Heart right ventricle (tissue), 16 donors: ENCODE data around the gene IER3. TPM values are rescaled to one million over a fixed set of nuclear protein-coding genes. Genes with fewer than 3 reads are reported as not detected.

ENCODE experiments used
- ATAC-seq, 8 donors: fragments of 200-7000 bp; cut with Tn5 transposase; one replicate each; pipeline ENCODE4 v1.9.1; 2020; ENCODE audit warnings: mild to moderate bottlenecking in 8 of 8, moderate library complexity in 8 of 8, moderate number of reproducible peaks in 1 of 8
- DNase-seq, 2 donors: peaks; one replicate each; pipeline ENCODE4 v3.0.0-alpha.2; 2020
- H3K27ac ChIP-seq, 10 donors: fragments of 200-600 bp; sonication (generic) in 2 of 10; one replicate each; pipeline versions ENCODE4 v1.5.0 to v1.8.0; 2020 to 2022; ENCODE audit warnings: mild to moderate bottlenecking in 3 of 10
- H3K27me3 ChIP-seq, 7 donors: fragments of 200-600 bp; one replicate each; pipeline ENCODE4 v1.8.0; 2021 to 2022; ENCODE audit warnings: mild to moderate bottlenecking in 2 of 7
- H3K36me3 ChIP-seq, 9 donors: fragments of 200-600 bp; sonication (generic) in 1 of 9; one replicate each; pipeline versions ENCODE4 v1.5.0 to v1.8.0; 2020 to 2022; ENCODE audit warnings: mild to moderate bottlenecking in 2 of 9
- H3K4me1 ChIP-seq, 9 donors: fragments of 200-600 bp; sonication (generic) in 1 of 9; one replicate each; pipeline versions ENCODE4 v1.5.0 to v1.8.0; 2020 to 2022; ENCODE audit warnings: mild to moderate bottlenecking in 4 of 9
- H3K4me3 ChIP-seq, 10 donors: fragments of 200-600 bp; sonication (generic) in 2 of 10; one replicate each; pipeline versions ENCODE4 v1.5.0 to v1.8.0; 2020 to 2022; ENCODE audit warnings: mild to moderate bottlenecking in 7 of 10, moderate library complexity in 2 of 10
- H3K9me3 ChIP-seq, 11 donors: fragments of 200-600 bp in 10 of 11; sonication (generic) in 2 of 11; one replicate each; pipeline versions ENCODE4 v1.5.0 to v1.8.0; 2013 to 2022; ENCODE audit warnings: mild to moderate bottlenecking in 2 of 11, control low read depth in 1 of 11, moderate library complexity in 1 of 11
- WGBS, 2 donors: extraction: QIAGEN DNeasy Blood & Tissue Kit; methylation state at CpG; one replicate each; pipeline ENCODE4 v1.1.7; 2013; ENCODE audit warnings: inconsistent platforms in 1 of 2; 5-methylcytosine and 5-hydroxymethylcytosine counted together
- intact Hi-C, 10 donors: fragments of 100-400 bp; cut with DNase I; formaldehyde crosslinking; loops; one replicate each; pipeline versions ENCODE4 v1.11.1 to v1.14.2; 2022
- polyA plus RNA-seq, 2 donors: library from polyadenylated mRNA; stranded (reverse); fragments of 200-250 nt; gene quantifications; one replicate each; pipeline ENCODE4 v1.2.3, GENCODE V29; 2013
- total RNA-seq, 10 donors: library from RNA; stranded (reverse); fragmentation: NEBNext Ultra II Directional in 3 of 10; extraction: Animal tissue kit (Norgen Biotek cat#: 25700) in 3 of 10; gene quantifications; one replicate each; pipeline versions ENCODE4 v1.2.1 to v1.2.4, GENCODE V29; 2021 to 2023
- TF ChIP-seq, protein P1 (sequence below), 9 donors: fragments of 200-600 bp; sonication (generic) in 2 of 9; IDR thresholded peaks; one replicate each; pipeline versions ENCODE4 v1.5.0 to v1.8.0; 2021 to 2022; ENCODE audit warnings: antibody characterized with exemption in 9 of 9, mild to moderate bottlenecking in 5 of 9, moderate library complexity in 1 of 9
- donor health status: Arrhythmogenic right ventricular cardiomyopathy.
- donor health status: ischemic (EF 13 %, LVEDD 7.1; RV severe dilation, severe dysfunction).
- donor health status: healthy with polysubstance abuse.
- donor health status: DM: no; HTN: yes; CAD: no.
- donor health status: DM: no; HTN: no; CAD: no.
- donor health status: ischemic (EF 25% LVEDD 6.9; RV normal size, moderate dysfunction).
- donor health status: ischemic (EF 25% LVEDD 5.7; RV mildly dilated, moderate dysfunction).
- donor health status: healthy.
- donor health status: DM: yes; HTN: yes; CAD: no.
- donor health status: Ischemic cardiomyopathy.
- donor health status: ischemic (EF 35%, LVEDD 5.7; RV mildly dilated, moderate dysfunction).
- donor health status: nonischemic (EF 11% LVEDD 7.7; RV severe dilation, severe dysfunction).
- donor health status: DM: yes; HTN: yes; CAD: no.
- donor health status: PGD.
- donor health status: ischemic (EF 29% LVEDD 5.4; RV normal size, mild dysfunction).
- donor health status: nonischemic (EF 23%, LVEDD 6.1; RV moderate dilation, normal function).

The IER3 gene
- total and polyA plus RNA-seq, 12 donors = 15.6 to 309 (median 103) TPM

DNA sequence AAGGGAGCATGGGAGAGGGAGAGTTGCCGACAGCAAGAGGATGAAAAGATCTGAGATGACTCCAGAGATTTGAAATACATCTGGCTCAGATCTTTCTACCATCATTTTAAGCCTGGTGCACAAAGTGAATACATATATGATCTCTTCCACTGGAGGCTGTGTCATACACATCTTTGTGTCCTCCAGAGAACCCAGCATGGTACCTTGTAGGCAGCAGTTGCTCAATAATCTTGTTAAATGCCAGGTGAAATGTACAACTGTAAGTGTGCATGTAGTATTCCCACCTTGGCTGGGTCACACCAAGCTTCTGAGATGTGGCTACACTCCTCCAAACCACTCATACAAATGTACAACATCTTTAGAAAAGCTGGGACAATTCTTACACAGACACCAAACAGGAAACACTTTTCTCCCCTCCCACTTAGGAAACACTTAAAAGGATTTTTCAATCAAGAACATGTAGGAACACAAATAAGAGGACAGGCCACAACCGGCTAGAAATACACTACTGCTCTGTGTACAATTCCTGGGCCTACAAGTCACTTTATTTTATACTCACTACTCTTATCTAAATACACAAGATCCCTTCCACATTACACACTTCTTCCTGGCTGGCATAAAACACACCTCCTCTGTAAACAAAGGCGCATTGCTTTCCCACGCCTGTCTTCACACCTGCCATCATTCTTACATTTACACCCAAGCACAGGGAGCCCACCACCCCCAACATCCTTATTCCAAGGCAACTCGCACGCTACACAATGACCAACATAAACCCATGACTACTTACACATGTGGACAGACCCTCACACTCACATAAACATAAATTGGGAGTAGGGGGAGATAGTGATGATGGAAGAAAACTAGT lies 3.8 kb upstream of the IER3 start:
- peaks cover 0 to 7% (median 0%) of the 10 kb centered on the region in 9 donors for H3K36me3 ChIP-seq
- no peaks in the 10 kb centered on the region for H3K9me3 ChIP-seq
- peaks cover 9 to 74% (median 43%) of the 10 kb centered on the region in 9 donors for H3K4me1 ChIP-seq
- no peaks in the 10 kb centered on the region for H3K27me3 ChIP-seq
- DNase-seq (no peak), ATAC-seq (no peak)
- H3K27ac ChIP-seq = peak overlapping the region in 7 of 10 donors; percentile 1 to 99 (median 47)
- TF ChIP-seq, protein P1, sequence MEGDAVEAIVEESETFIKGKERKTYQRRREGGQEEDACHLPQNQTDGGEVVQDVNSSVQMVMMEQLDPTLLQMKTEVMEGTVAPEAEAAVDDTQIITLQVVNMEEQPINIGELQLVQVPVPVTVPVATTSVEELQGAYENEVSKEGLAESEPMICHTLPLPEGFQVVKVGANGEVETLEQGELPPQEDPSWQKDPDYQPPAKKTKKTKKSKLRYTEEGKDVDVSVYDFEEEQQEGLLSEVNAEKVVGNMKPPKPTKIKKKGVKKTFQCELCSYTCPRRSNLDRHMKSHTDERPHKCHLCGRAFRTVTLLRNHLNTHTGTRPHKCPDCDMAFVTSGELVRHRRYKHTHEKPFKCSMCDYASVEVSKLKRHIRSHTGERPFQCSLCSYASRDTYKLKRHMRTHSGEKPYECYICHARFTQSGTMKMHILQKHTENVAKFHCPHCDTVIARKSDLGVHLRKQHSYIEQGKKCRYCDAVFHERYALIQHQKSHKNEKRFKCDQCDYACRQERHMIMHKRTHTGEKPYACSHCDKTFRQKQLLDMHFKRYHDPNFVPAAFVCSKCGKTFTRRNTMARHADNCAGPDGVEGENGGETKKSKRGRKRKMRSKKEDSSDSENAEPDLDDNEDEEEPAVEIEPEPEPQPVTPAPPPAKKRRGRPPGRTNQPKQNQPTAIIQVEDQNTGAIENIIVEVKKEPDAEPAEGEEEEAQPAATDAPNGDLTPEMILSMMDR (IDR thresholded peaks at IDR 0.05) = no peak
- WGBS, 2 donors = 77 to 78% methylated on average over 6 of the region's 6 CpGs
- intact Hi-C loops = loop anchor here in 3 of 10 donors (5.0 to 10.0 kb wide), 3 partner anchors 77 to 337 kb away; no protein-coding TSS in a partner anchor
- H3K4me3 ChIP-seq = no peak overlapping the region

DNA sequence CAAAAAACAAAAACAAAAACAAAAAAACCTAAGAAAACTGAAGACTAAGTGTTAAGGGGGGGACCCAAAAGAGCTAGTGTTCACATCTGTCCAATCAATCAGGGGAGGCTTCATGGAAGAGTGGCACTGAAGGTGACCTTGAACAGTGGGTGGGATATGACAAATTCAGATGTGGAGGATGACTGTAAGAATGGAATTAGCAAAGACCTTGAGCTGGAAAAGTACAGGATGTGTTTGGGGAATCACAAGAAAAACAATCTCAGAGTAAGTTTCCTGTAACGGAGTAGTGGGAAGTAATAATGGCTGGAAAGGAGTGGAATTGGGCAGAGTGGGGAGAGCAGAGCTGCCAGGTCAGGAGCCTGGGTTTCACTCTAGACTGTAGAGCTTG lies 2.9 kb upstream of the IER3 start:
- H3K27ac ChIP-seq = peak overlapping the region in 6 of 10 donors; percentile 14 to 99 (median 54)
- TF ChIP-seq, protein P1 (IDR thresholded peaks at IDR 0.05) = no peak
- H3K27me3 ChIP-seq = no peaks in the 10 kb centered on the region
- peaks cover 0 to 8% (median 0%) of the 10 kb centered on the region in 9 donors for H3K36me3 ChIP-seq
- no peak overlapping the region for H3K4me3 ChIP-seq
- intact Hi-C loops = loop anchor here in 3 of 10 donors (5.0 to 10.0 kb wide), 3 partner anchors 78 to 338 kb away; no protein-coding TSS in a partner anchor
- 49 to 81% methylated on average over 1 of the region's 1 CpG for WGBS, 2 donors
- DNase-seq = no peak
- no peak for ATAC-seq
- peaks cover 5 to 65% (median 37%) of the 10 kb centered on the region in 9 donors for H3K4me1 ChIP-seq
- no peaks in the 10 kb centered on the region for H3K9me3 ChIP-seq

DNA sequence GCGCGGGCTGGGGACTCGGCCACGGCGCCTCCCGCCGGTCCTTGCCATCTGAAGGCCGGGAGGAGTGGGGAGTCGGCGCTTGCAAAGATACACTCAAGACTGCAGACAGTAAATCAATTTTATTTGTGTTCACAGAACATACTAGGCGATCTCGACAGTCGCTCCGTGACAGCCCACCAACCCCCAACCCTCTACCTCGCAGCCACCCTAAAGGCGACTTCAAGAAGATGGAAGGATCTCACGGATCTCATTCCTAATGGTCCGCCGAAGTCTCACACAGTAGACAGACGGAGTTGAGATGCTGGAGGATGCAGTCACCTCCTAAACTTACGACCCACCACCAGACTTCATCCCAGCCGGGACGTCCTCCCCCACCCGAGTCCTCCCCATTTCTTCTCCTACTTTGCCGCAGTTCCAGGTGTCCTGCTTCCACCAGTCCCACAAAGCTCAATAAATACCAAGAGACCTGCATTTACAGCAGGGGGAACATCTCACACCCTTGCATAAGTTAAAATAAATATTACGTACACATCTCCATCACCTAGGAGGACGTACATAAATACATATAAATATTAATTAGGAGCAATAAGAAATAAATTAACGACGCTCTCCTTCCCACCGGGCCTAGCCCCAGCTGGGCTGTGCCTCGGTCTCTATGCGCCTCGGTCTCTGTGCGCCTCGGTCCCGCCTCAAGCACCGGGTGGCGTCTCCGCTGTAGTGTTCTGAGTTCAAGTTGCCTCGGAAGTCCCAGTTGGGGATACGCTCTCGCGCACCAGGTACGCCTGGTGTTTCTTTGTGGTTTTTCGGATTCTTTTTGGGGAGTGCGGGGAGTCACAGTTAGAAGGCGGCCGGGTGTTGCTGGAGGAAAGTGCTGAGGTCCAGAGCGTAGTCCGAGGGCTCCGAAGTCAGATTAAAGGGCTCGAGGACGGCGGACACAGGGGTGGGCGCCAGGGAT lies 971 bp downstream of the IER3 start:
- intact Hi-C loops = loop anchor here in 9 of 10 donors (2.0 to 10.0 kb wide), 10 partner anchors 37 to 341 kb away; partner anchors contain the start of genes DDR1 (in 1 of the 9), MRPS18B (in 1 of the 9) and PPP1R10 (in 1 of the 9)
- Histone ChIP-seq H3K4me3 (peak overlapping the region; percentile 63 to 95 (median 82)), H3K27me3 (no peaks in the 10 kb centered on the region), H3K27ac (peak overlapping the region; percentile 91 to 100 (median 96)), H3K9me3 (no peaks in the 10 kb centered on the region), H3K36me3 (peaks cover 0 to 40% (median 27%) of the 10 kb centered on the region in 9 donors), H3K4me1 (peaks cover 11 to 63% (median 52%) of the 10 kb centered on the region in 9 donors)
- 2 to 7% methylated on average over 55 of the region's 55 CpGs for WGBS, 2 donors
- TF ChIP-seq, protein P1 (IDR thresholded peaks at IDR 0.05) = no peak
- ATAC-seq = peak in 6 of 8 donors; percentile 17 to 36 (median 30)
- DNase-seq = peak in 1 of 2 donors; percentile 47
